NCI-H1417 (cell line): ENCODE data around the gene RBFOX2.

ENCODE experiments used
- DNase-seq, 3 experiments: peaks; one replicate each; lab custom pipeline; 2025; lab: John Stamatoyannopoulos, UW

Gene RBFOX2

GRCh38 chr22:35866651-35867050, 162.0 kb downstream of the RBFOX2 start:
- no peak for DNase-seq

- no peak for DNase-seq
Measured at GRCh38 chr22:35864545-35865165, 164.0 kb downstream of the RBFOX2 start.

- peak; percentile 25 to 73 (median 42) for DNase-seq
Measured at GRCh38 chr22:35863432-35863831, 165.2 kb downstream of the RBFOX2 start.

- no peak for DNase-seq
Measured at GRCh38 chr22:35862697-35863096, 165.9 kb downstream of the RBFOX2 start.

- DNase-seq, result no peak
Measured at GRCh38 chr22:35861451-35861850, 167.2 kb downstream of the RBFOX2 start.

- no peak for DNase-seq
Measured at GRCh38 chr22:35860837-35861236, 167.8 kb downstream of the RBFOX2 start.

GRCh38 chr22:35860087-35860733, 168.4 kb downstream of the RBFOX2 start:
- no peak for DNase-seq

GRCh38 chr22:35854334-35854733, 174.3 kb downstream of the RBFOX2 start:
- DNase-seq, result no peak

GRCh38 chr22:35852076-35852475, 176.5 kb downstream of the RBFOX2 start:
- no peak for DNase-seq

- no peak for DNase-seq
Measured at GRCh38 chr22:35850831-35851230, 177.8 kb downstream of the RBFOX2 start.

GRCh38 chr22:35846804-35847203, 181.8 kb downstream of the RBFOX2 start:
- DNase-seq, result no peak

- DNase-seq, result no peak
Measured at GRCh38 chr22:35844886-35845285, 183.7 kb downstream of the RBFOX2 start.

- peak in 1 of 3 experiments; percentile 18 for DNase-seq
Measured at GRCh38 chr22:35842954-35843353, 185.7 kb downstream of the RBFOX2 start.

- DNase-seq, result no peak
Measured at GRCh38 chr22:35842519-35842913, 186.1 kb downstream of the RBFOX2 start.

GRCh38 chr22:35841907-35842518, 186.6 kb downstream of the RBFOX2 start:
- DNase-seq, result peak in 1 of 3 experiments; percentile 2

- DNase-seq, result peak; percentile 89 to 96 (median 90)
Measured at GRCh38 chr22:35840302-35840739, 188.3 kb downstream of the RBFOX2 start.

- DNase-seq, result peak; percentile 28 to 79 (median 63)
Measured at GRCh38 chr22:35839841-35840301, 188.8 kb downstream of the RBFOX2 start.

- DNase-seq, result peak; percentile 23 to 66 (median 38)
Measured at GRCh38 chr22:35838855-35839576, 189.6 kb downstream of the RBFOX2 start.

GRCh38 chr22:35837101-35837727, 191.4 kb downstream of the RBFOX2 start:
- DNase-seq, result peak in 1 of 3 experiments; percentile 1

GRCh38 chr22:35835998-35836691, 192.5 kb downstream of the RBFOX2 start:
- DNase-seq, result peak; percentile 39 to 77 (median 71)
